Panc1 (cell line): ENCODE measurements around the gene CCDC182. TPM values are rescaled to one million over a fixed set of nuclear protein-coding genes. Genes with fewer than 3 reads are reported as not detected.

Experiments used
- ATAC-seq: fragments of 200-7000 bp; cut with Tn5 transposase; 2 replicates; pipeline ENCODE4 v1.9.1; 2020; ENCODE audit warnings: mild to moderate bottlenecking, moderate library complexity
- BruUV-seq: library from RNA; stranded (reverse); fragments of 400-500 nt; replicated peaks from 2 replicates; lab custom pipeline; 2021; lab: Mats Ljungman, UMichigan
- CTCF ChIA-PET: fragments of 300-600 bp; sonication (Branson Sonifier 250); formaldehyde crosslinking; loops from one replicate; lab custom pipeline; 2022; ENCODE audit warnings: antibody characterized with exemption; lab: Charles Lee
- POLR2A ChIA-PET: fragments of 300-600 bp; sonication (Branson Sonifier 250); formaldehyde crosslinking; loops from one replicate; lab custom pipeline; 2022; ENCODE audit warnings: antibody characterized with exemption; lab: Charles Lee
- DNase-seq: peaks from one replicate; pipeline ENCODE4 v3.0.0-alpha.2; 2010; ENCODE audit warnings: low read depth, low spot score
- H3K27ac ChIP-seq: 2 replicates; pipeline ENCODE4 v1.5.1; 2011; ENCODE audit warnings: mild to moderate bottlenecking, low read length, inconsistent platforms
- H3K27me3 ChIP-seq: fragments of 200-500 bp; sonication (Bioruptor generic); 2 replicates; pipeline ENCODE4 v1.6.0; 2014; ENCODE audit warnings: low read length, inconsistent platforms; ENCODE audit not compliant: control insufficient read depth, insufficient read depth
- H3K36me3 ChIP-seq: fragments of 200-500 bp; sonication (Bioruptor generic); 2 replicates; pipeline ENCODE4 v1.5.1; 2014; ENCODE audit warnings: inconsistent platforms, mild to moderate bottlenecking, low read length, moderate library complexity; ENCODE audit not compliant: control insufficient read depth, insufficient read depth
- H3K4me1 ChIP-seq: 2 replicates; pipeline ENCODE4 v1.5.1; 2011; ENCODE audit warnings: inconsistent platforms, mild to moderate bottlenecking, low read length, moderate library complexity; ENCODE audit not compliant: control insufficient read depth, insufficient read depth
- H3K4me3 ChIP-seq, 2 experiments: 2 replicates each; pipeline ENCODE4 v1.5.1; 2011 to 2012; ENCODE audit warnings: low read depth in 2 of 2, low read length in 2 of 2, mild to moderate bottlenecking in 2 of 2, inconsistent platforms in 1 of 2, moderate library complexity in 1 of 2
- H3K9me3 ChIP-seq: fragments of 200-500 bp; sonication (Bioruptor generic); 2 replicates; pipeline ENCODE4 v1.5.1; 2014; ENCODE audit warnings: low read depth, mild to moderate bottlenecking, inconsistent platforms, low read length, moderate library complexity; ENCODE audit not compliant: control insufficient read depth, insufficient read depth
- CTCF ChIP-seq: fragments of 450-650 bp; IDR thresholded peaks from 2 replicates; pipeline ENCODE4 v1.5.1; 2017; ENCODE audit warnings: mild to moderate bottlenecking
- POLR2AphosphoS5 ChIP-seq: IDR thresholded peaks from 2 replicates; pipeline ENCODE4 v1.6.1; 2012; ENCODE audit warnings: mild to moderate bottlenecking, low read depth, low read length, moderate library complexity
- REST ChIP-seq, 2 experiments: IDR thresholded peaks; 2 replicates each; pipeline ENCODE4 v1.6.1; 2011 to 2012; ENCODE audit warnings: low read depth in 2 of 2, control low read depth in 1 of 2, low read length in 1 of 2, mild to moderate bottlenecking in 1 of 2, moderate library complexity in 1 of 2; ENCODE audit not compliant: insufficient read depth in 1 of 2
- SIN3A ChIP-seq: IDR thresholded peaks from 2 replicates; pipeline ENCODE4 v1.6.1; 2012; ENCODE audit warnings: low read depth, mild to moderate bottlenecking, low read length, moderate library complexity, borderline replicate concordance; ENCODE audit not compliant: insufficient read depth
- TCF7L2 ChIP-seq: IDR thresholded peaks from 2 replicates; pipeline ENCODE4 v1.6.1; 2011; ENCODE audit warnings: mild to moderate bottlenecking, low read depth, low read length, inconsistent platforms
- in situ Hi-C: cut with HindIII; loops from 2 replicates; pipeline ENCODE4 v1.10.0; 2016; ENCODE audit warnings: low sequenced_read_pairs, low pct_unique_long_range_greater_than_20kb
- intact Hi-C: fragments of 100-400 bp; cut with micrococcal nuclease; formaldehyde crosslinking; loops from one replicate; pipeline ENCODE4 v1.10.0; 2022; ENCODE audit not compliant: unreplicated experiment
- total RNA-seq: library from RNA; stranded (reverse); gene quantifications from one replicate; pipeline ENCODE4 v1.2.1, GENCODE V29; 2021; ENCODE audit not compliant: unreplicated experiment

Gene CCDC182
- total RNA-seq, 1 experiment from 2014 or later, result not detected

- Histone ChIP-seq H3K27me3 (peaks cover 22% of the 10 kb centered on the region), H3K4me3 (no peak overlapping the region), H3K4me1 (no peaks in the 10 kb centered on the region), H3K27ac (no peak overlapping the region), H3K9me3 (no peaks in the 10 kb centered on the region), H3K36me3 (peaks cover 2% of the 10 kb centered on the region; the same call in 1 of the 2 replicates)
- CTCF ChIA-PET, result no interaction called here
- POLR2A ChIA-PET, result no interaction called here
- in situ Hi-C loops, result no loop called here
- intact Hi-C loops, result no loop called here
- BruUV-seq, result no TSS peak
- ATAC-seq, result no peak
- TF ChIP-seq REST (IDR thresholded peaks at IDR 0.05; ENCODE audit: insufficient read depth in 1 of 2, low read depth in 2 of 2, low read length in 1 of 2), result no peak
- TF ChIP-seq POLR2AphosphoS5, result no peak
- no peak for TF ChIP-seq CTCF
- TF ChIP-seq SIN3A, result no peak
- TF ChIP-seq TCF7L2, result no peak
- DNase-seq, result no peak
Observed at GRCh38 chr17:57721967-57722703, 23.0 kb downstream of the CCDC182 start.

GRCh38 chr17:57720386-57721035 is 24.6 kb downstream of the CCDC182 start:
- ATAC-seq, result no peak
- DNase-seq, result no peak
- ChIA-PET POLR2A (no interaction called here), CTCF (no interaction called here)
- peaks cover 2% of the 10 kb centered on the region; the same call in 1 of the 2 replicates for H3K36me3 ChIP-seq
- H3K4me1 ChIP-seq, result no peaks in the 10 kb centered on the region
- in situ Hi-C loops, result no loop called here
- no peak overlapping the region for H3K4me3 ChIP-seq
- TF ChIP-seq CTCF (no peak), REST (IDR thresholded peaks at IDR 0.05; ENCODE audit: insufficient read depth in 1 of 2, low read depth in 2 of 2, low read length in 1 of 2) (no peak), SIN3A (no peak), TCF7L2 (no peak), POLR2AphosphoS5 (no peak)
- BruUV-seq, result no TSS peak
- H3K27me3 ChIP-seq, result peaks cover 37% of the 10 kb centered on the region
- intact Hi-C loops, result no loop called here
- no peaks in the 10 kb centered on the region for H3K9me3 ChIP-seq
- H3K27ac ChIP-seq, result no peak overlapping the region
